Putamen (tissue), 1 donor: Measurements from ENCODE around the gene COTL1.

Source experiments
- DNase-seq: peaks from one replicate; pipeline ENCODE4 v3.0.0-alpha.2; 2016; ENCODE audit warnings: low spot score

COTL1 gene

DNA sequence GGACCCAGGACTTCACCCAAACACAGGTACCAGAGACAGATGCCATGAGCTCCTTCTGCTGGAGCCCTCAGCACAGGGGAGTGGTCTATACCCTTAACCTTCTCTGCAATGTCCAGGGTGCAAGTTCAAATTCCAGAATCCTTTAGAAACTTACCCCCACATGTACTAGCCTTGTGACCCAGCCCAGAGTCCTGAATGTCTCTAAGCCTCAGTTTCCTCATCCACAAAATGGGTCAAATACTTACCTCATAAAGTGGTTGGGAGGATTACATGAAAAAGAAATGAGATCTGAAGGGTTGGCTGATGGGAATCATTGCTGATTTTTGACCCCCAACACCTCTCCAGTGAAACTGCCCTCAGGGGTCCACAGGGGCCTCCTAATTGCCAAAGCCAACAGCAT, 21.7 kb downstream of the COTL1 start:
- DNase-seq: no peak

DNA sequence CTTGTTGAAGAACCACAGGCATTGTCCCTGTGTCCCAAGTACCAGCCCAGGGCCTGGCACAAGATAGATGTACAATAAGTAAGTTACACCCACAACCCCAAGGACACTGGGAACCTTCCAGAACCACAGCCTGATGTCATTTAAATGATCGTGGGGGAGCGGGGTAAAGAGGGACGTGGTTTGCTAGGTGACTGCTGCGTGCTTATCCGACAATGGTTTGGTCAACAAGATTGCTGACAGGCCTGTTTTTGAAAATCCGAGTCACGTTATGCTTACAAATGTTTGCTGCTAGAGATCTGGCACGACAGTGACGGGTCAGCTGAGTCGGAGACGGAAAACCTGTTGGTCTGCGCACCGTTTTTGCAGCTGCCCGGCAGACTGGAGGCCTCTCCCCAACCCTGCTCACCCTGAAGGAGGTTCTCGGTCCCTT, 22.8 kb downstream of the COTL1 start:
- DNase-seq: no peak

DNA sequence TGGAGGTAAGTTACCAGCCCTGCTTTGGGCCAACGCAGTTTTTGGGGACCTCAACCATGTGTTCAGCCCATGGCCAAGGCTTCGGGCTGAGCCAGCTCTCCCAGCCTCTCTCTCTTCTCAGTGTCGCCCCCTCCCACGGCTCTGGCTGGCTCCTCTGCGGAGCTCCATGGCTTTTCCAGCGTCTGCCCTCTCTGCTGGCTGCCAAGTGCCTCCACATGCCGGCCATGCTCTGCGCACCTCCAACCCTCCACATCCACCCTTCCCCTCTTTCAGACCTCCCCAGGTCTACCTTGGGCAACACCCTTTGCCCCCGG, 23.2 kb downstream of the COTL1 start:
- DNase-seq: no peak

DNA sequence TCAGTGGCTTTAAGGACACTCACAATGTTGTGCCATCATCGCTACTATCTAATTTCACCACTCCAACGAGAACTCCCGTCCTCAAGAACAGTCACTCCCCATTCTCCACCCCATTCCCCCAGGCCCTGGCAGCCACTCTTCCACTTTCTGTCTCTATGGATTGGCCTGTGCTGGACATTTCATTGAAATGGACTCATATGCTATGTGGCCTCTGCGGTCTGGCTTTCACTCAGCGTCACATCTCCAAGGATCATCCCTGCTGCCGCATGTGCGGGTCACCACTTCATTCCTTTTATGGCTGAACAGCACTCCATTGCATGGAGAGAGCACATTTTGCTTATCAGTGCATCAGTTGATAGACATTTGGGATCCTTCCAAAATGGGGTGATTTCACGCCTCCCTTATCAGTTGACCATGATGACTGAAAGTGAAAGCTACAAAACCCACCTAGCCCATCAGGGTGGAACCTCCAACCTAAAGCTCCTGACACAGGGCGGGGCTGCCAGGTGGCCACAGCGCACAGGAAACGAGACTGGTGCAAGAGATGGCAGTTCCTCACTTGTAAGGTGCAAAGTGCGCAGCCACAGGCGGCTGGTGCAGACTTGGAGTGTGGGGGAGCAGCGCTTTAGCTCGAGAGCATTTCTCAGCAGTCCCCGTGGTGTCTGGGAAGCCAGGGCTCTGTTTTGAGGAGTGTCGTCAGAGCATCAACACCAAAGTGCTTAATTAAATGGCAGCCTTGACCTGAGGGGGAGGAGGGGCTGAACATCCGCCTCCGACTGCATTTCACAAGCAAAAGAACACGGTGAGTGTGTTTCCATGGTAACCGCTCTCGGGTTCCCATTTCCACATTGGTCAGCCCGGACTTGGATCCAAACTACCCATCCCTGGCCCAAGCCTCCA, 23.8 kb downstream of the COTL1 start:
- no peak for DNase-seq

DNA sequence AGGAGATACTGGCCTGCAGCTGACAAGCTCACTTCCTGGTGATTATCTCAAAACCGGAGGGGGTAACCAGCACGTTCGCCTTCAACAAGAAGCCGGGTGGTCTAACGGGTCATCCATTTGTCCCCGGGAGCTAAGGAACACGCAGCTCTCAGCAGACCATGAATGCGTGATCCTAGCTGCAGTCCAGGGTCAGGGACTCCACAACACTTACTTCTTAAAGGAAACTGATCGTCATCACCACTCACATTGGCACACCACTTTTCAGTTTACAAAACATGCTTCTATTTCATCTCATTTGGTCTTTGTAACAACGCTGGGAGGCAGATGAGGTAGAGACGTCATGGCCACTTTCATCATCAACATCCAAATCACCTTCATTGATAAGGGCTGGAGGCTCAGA, 25.2 kb downstream of the COTL1 start:
- DNase-seq: no peak

DNA sequence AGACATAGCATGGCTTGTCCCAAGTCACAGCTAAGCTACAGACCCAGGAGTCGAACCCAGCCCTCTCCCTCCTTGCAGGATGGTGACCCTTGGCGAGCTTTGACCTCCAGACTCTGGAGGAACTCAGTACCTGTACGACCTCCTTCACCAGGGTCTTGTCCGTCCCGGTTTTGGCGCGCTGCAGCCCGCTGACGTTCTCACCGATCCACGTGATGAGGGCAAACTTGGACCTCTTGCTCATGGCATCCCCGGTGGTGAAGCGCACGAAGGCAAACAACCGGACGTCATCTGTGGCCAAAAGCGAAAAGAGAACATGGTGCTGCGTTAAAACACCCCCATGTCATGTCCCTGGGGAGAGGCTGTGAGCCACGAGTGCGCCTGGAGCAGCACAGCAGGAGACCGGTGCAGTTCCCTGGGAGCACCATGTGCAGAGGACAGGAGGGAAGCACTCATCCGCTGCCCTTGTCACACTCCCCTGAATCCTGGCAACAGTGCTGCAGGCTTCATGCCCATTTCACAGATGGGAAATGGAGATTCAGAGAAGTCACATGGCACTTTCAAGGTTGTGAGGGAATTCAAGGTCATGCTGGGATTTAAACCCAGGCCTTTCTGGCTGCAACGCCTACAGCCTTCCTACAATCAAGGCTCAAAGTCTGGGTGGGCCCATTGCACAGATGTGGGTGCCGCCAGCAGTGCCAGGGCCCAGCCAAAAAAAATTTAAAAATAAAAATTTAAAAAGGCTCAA, 27.7 kb downstream of the COTL1 start:
- DNase-seq: no peak

DNA sequence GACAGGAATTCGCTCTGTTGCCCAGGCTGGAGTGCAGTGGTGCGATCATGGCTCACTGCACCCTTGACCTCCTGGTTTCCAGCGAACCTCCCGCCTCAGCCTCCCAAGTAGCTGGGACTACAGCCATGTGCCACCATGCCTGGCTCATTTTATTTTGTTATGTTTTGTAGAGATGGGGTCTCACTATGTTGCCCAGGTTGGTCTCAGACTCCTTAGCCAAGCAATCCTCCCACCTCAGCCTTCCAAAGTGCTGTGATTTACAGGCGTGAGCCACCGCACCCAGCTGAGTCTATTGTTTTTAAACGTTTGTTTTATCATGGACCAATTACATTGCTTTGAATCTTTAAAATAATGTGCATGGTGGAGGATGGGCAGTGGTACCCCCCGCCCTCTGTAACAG, 28.9 kb downstream of the COTL1 start:
- no peak for DNase-seq

DNA sequence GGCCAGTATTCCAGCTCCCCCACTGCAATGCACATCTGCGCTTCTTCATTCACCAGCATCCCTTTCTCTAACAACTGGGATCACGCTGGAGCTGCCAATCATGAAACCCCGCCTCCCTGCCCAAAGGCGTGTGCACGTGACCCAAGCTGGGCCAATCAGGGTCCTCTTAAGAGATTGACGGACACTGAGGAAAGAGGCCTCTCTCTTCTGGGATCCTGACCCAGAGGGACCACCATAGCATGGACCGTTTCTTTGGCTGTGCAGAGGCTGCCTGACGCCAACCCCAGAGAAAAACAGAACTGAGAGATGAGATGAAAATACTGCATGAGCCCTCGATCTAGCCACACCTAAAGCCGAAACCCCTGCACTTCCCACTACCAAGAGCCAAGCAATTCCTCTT, 32.0 kb downstream of the COTL1 start:
- peak; percentile 81 for DNase-seq

DNA sequence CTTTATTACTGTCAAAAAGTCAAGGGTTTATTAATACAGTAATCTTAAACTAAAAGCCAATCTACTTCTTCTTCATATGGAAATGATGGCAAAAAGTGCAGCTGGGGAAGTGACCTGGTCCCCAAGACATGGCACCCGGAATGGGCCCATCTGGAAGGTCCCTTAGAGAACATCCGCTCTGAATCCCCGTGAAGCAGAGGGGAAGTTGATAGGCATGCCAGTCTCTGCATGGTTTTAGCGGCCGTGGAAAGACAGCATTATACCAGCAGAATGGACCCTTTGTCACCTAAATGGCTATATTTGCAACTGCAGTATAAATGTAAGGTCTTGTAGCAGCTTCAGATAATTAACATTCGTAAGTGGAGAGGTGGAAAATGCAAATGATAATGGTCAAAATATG, 32.4 kb downstream of the COTL1 start:
- DNase-seq: no peak

DNA sequence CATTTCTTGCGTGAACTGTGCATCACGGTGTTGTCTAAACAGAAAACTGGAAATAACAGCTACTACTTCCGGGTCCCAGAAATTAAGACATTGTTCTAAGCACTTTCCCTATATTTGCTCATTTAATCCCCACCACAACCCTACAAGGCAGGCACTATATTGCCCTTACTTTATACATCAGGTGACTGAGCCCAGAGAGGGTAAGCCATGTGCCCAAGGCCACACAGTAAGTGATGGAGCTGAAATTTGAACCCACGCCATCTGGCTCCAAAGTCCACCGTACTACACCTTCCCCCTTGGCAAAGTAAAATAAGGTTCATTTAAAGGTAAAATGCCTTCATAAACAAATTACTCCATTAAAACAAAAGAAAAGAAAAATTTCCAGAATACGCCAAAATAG, 33.2 kb downstream of the COTL1 start:
- DNase-seq: no peak

DNA sequence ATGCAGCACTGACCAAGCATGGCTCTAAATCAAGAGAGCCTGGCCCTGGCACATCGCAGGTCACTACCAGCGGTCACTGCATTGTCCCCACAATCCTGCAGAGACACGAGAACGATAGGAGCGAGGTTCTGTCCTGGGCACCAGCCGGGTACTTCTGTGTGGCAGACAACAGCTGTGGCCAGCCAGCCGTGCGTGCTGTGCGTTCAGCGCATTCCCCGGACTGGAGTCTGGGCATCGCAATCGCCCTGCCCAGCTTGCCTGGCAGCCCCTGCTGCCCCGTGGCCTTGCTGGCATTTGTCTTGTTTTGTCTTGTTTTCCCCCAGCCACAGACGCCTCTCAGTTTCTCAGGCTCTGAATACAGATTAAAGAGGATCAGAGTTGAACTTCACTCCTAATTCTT, 33.9 kb downstream of the COTL1 start:
- DNase-seq: peak; percentile 64

DNA sequence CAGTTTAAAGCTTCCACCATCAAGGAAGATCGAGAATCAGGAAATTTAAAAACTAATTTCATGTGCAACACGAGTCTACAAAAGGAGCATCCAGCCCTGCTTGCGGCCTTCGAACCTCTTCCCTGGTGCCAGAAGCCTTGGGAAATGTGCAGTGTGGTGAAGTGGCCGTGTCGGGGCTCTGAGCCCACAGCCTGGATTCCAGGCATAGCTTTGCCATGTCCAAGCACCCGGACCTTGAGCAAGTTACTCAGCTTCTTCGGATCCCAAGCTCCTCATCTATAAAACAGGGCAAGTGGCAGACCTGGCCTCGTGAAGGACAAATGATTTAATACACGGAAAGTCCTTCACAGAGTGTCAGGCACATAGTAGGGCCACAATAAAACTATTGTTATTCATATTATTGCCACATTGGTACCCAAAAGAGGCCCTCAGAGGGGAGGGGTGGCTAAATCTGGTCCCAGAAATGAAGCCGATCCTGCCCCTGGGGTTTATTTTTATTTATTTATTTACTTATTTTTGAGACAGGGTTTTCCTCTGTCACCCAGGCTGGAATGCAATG, 34.8 kb downstream of the COTL1 start:
- DNase-seq: no peak

DNA sequence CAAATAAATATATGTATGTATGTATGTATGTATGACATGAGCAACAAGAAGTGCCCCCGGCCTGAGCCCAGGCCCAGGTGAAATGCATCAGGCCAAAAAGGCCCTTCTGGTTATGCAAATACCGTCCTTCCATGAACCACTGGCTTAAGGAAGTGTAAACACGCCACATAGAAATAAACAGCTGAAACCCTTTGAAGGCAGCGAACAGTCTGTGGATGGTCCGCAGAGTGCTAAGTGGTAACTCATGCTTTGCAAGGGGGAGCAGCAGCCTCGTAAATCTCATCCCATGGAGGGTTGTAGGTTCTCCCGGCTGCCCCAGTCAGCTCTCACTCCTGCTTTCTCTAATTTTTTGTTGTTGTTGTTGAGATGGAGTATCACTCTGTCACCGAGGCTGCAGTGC, 36.7 kb downstream of the COTL1 start:
- DNase-seq: no peak

DNA sequence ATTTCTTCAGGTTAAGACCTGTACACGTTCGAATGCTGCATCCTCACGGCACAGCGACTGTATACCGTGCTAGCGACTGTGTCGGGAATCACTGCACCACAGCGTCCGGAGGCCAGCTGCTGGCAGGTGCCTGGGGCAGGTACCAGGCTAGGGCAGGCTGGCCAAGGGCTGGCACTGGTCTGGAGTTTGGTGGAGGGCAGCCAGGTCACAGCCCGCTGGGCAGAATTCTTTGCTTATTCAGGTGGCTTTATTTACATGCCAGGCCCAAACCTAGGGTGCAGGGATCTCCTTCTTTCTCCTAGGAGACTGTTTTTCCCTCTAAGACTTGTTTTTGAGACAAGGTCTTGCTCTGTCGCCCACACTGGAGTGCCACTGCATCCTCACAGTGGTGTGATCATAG, 37.9 kb downstream of the COTL1 start:
- DNase-seq: no peak

DNA sequence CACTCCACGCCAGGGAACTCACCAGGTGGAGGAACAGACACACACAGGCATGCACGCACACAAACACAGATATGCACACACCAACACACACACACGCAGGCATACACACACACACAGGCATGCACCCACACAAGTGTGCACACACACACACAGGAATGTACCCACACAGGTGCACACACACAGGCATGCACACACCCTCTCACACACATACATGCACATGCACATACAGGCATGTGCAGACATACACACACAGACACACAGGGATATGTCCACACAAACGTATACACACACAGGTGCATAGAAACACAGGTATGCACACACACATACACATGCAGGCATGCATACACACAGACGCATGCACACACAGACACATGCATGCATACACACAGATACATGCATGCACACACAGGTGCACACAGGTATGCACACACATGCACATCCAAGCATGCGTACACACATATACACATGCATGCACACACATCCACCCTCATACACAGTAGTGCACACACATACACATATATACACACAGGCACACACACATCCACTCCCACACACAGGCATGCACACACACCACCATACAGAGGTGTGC, 39.2 kb downstream of the COTL1 start:
- no peak for DNase-seq

DNA sequence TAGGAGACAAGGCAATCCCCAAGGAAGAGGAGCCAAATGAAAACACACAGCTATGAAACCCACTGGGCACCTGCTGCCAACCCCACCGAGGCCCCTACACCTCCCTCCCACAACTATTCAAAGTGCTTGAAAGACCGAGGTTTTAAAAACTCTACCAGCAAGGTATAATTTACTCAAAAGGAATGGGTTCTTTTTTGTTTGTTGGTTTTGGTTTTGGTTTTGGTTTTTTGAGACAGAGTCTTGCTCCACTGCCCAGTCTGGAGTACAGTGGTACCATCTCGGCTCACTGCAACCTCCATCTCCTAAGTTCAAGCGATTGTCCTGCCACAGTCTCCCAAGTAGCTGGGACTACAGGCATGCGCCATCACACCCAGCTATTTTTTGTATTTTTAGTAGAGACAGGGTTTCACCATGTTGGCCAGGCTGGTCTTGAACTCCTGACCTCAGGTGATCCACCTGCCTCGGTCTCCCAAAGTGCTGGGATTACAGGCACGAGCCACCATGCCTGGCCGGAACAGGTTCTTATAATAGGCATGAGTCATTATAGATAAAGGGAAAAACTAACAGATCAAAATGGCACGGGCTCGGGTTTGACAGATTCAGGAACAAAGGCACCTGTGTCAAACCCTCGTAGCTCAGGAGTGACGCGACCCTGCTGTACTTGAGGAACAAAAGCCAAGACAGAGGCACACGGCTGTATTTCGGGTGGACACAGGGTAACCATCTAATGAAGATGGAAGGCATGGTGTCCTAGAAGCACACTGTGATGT, 40.7 kb downstream of the COTL1 start:
- no peak for DNase-seq

DNA sequence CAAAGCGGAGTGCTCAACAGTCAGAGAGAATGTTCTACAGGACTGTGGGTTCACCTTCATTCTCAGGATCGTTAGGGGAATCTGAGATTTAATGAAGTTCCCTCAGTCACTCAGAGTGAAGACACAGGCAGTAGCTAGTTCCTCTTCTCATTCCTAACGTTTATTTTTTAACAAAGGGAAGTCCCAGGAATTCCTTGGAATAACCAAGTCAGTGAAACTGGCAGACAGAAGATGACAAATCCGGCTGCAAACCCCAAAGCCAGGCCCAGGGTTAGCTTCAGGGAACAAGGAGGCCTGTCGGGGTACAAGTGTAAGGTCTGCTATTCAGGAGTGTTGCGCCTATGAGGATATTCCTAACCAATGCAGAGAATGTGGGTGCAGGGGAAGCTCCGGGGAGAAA, 42.0 kb downstream of the COTL1 start:
- DNase-seq: no peak

DNA sequence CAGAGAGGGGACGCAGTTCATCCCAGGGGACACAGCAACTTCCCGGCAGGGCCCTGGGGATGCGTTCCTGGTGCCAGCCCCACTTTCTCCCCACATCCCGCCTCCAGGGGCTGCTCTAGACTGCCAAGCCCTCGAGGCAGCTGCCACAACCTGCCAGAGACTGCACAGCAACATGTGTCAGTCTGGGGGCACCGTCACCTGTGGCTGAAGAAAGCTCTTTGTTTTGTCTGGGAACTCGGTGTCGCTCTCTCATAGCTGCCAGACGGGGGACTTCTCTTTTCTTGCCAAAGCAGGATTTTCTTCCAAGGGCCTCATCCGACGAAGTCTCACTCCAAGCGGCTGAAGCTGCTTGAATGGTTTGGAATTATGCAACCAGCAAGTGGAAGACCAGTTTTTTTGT, 43.7 kb downstream of the COTL1 start:
- DNase-seq: peak; percentile 47

DNA sequence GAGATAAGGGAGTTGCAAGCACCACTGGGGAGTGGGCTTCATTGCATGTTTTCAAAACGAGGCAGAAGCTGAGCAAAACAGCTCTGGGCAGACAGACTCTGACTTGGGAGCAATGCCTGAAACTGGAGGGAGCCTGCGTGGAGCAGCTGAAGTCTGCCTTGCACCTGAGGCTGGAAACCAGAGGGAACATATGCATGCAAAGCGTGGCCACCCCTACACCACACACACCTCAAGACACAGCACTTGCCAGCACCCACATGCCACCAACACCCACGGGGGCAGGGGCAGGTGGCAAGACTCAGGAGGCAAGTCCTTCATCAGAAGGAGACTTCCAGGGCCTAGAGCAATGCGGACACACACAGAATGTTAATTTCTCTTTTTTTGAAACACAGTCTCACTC, 45.8 kb downstream of the COTL1 start:
- DNase-seq: no peak

DNA sequence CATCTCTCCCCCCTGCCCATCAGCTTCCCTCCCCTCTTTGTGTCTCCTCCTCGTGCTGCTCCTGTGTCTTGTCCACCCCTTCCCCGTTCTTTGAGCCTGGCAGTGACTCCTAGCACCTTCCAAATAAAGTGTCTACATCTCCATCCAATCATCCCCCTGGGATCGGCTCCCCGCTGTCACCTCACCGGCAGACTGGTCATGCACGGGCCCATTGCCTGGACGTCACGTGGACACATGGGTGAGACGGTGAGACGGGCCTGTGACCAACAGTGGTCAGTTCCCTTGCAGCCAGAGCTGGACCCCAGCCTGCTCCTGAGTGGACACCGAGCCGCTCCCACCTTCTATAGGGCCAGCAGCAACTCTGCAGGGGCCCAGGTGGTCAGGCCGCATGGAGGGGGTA, 46.4 kb downstream of the COTL1 start:
- no peak for DNase-seq

DNA sequence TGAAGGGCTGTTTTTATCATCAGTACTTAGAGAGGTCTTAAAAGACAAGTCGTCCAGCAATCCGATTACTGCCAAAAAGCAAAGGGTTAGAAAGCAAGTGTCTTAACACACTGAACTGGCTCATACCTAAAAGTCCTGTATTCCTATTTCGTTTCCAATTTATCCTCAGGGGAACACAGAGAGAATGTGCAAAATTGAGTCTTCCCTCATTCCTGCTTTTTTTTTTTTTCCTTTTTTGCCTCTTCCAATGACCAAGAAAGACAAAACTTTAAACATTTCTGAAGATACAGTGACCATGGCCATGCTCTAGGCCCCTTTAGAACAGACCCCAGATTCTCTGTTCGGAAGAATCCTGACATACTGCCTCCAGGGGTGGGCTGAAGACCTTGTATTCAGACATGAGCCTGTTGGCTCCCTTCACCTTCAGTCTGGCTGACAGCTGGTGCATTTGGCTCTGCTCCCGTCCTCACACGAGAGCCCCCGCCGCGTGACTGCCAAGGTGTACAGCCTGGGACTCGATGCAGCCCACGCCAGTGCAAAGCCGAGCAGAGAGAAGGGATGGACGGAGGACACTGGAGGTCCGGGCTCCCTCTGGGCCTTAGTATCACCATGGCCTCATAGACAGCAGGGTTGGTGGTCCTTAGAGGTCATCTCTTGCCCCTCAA, 47.0 kb downstream of the COTL1 start:
- DNase-seq: no peak
